Measurements from ENCODE around the gene HECW1.
A peak's percentile ranks its signal among the peaks of the same experiment; 100 is the strongest.
"Not testable (repeated sequence)": the region's sequence is repeated elsewhere in the genome, so short reads cannot be mapped to it uniquely, and the experiment has no call there.

The HECW1 gene

GRCh38 chr7:43553999-43554398 is 441.6 kb downstream of the HECW1 start:
- DNase-seq = peak; percentile 15 to 23

GRCh38 chr7:43554423-43554822 is 442.0 kb downstream of the HECW1 start:
- DNase-seq = no peak

GRCh38 chr7:43557831-43558495 is 445.5 kb downstream of the HECW1 start:
- no peak for DNase-seq

- DNase-seq = no peak
Measured at GRCh38 chr7:43559171-43559945, 446.9 kb downstream of the HECW1 start.

GRCh38 chr7:43559946-43560335 is 447.5 kb downstream of the HECW1 start:
- DNase-seq = no peak

GRCh38 chr7:43560742-43561330 is 448.4 kb downstream of the HECW1 start:
- DNase-seq = no peak

- no peak for DNase-seq
Measured at GRCh38 chr7:43562383-43562782, 449.9 kb downstream of the HECW1 start.

- no peak for DNase-seq
Measured at GRCh38 chr7:43565786-43566185, 453.3 kb downstream of the HECW1 start.

- no peak for DNase-seq
Measured at GRCh38 chr7:43568529-43568928, 456.1 kb downstream of the HECW1 start.

GRCh38 chr7:43569424-43569823 is 457.0 kb downstream of the HECW1 start:
- DNase-seq = no peak

GRCh38 chr7:43570688-43571365 is 458.4 kb downstream of the HECW1 start:
- DNase-seq = no peak

GRCh38 chr7:43572516-43573049 is 460.1 kb downstream of the HECW1 start:
- peak; percentile 96 to 99 for DNase-seq

- DNase-seq = not testable (repeated sequence)
Measured at GRCh38 chr7:43573832-43574231, 461.4 kb downstream of the HECW1 start.

- no peak for DNase-seq
Measured at GRCh38 chr7:43575506-43575905, 463.1 kb downstream of the HECW1 start.

GRCh38 chr7:43576241-43576640 is 463.8 kb downstream of the HECW1 start:
- DNase-seq = no peak

GRCh38 chr7:43577485-43577951 is 465.1 kb downstream of the HECW1 start:
- no peak for DNase-seq

- peak; percentile 79 to 88 for DNase-seq
Measured at GRCh38 chr7:43582503-43583423, 470.3 kb downstream of the HECW1 start, which contains the start of gene STK17A. Gene STK17A, plus strand, starts transcription at chr7:43583108. Its CDS starts 136 bp downstream, at chr7:43583244.

GRCh38 chr7:43583424-43584194 is 471.2 kb downstream of the HECW1 start:
- DNase-seq = peak; percentile 42 to 53

GRCh38 chr7:43584195-43584586 is 471.7 kb downstream of the HECW1 start:
- DNase-seq = peak; percentile 66 to 68

GRCh38 chr7:43584733-43585132 is 472.3 kb downstream of the HECW1 start:
- not testable (repeated sequence) for DNase-seq

- DNase-seq = peak; percentile 72 to 82
Measured at GRCh38 chr7:43585562-43585961, 473.1 kb downstream of the HECW1 start.
